Tibial nerve (tissue), 4 donors: ENCODE results near the gene LPIN2.

Experiments used
- EP300 ChIP-seq, 2 donors: sonication (generic); formaldehyde crosslinking; IDR thresholded peaks; one replicate each; pipeline ENCODE4 v1.6.1; 2017; ENCODE audit warnings: antibody characterized with exemption in 2 of 2, mild to moderate bottlenecking in 1 of 2
- POLR2A ChIP-seq, 2 donors: fragments of 450-650 bp; IDR thresholded peaks; one replicate each; pipeline ENCODE4 v1.6.1; 2017; ENCODE audit warnings: antibody characterized with exemption in 2 of 2, mild to moderate bottlenecking in 2 of 2, moderate library complexity in 2 of 2
- TF ChIP-seq, protein P1 (sequence below), 5 experiments: fragments of 200-600 bp in 3 of 5; fragments of 450-650 bp in 2 of 5; sonication (generic) in 3 of 5; IDR thresholded peaks; one replicate each; pipeline ENCODE4 v1.5.1; 2016 to 2019; ENCODE audit warnings: antibody characterized with exemption in 5 of 5, mild to moderate bottlenecking in 3 of 5, moderate library complexity in 2 of 5

DNA sequence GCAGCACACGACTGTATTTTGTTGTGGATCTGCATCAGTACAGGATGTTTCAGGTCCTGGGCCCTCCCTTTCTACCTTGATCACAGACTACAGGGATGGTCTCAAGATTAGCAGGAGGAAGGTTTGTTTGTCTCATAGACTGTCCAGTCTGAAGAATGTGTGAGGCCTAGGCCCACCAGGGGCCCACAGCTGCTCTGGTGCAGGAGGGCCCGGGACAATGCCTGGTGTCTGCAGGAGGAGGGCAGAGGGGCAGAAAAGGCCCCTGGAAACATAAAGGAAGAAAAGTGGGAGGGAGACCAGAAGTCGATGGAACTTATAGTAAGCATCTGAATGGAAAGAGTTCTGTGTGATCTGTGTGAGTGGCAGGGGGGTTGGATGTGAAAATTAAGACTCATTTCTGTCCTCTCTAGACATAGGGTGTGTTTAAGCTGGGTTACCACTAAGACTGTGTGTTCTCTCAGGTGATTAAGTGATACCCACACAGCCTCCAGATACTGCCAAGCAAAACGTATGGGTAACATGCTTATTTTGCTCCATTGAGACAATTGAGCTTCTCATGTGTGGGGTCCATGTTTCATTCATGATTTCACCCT is 33.4 kb upstream of the LPIN2 start:
- TF ChIP-seq, protein P1, sequence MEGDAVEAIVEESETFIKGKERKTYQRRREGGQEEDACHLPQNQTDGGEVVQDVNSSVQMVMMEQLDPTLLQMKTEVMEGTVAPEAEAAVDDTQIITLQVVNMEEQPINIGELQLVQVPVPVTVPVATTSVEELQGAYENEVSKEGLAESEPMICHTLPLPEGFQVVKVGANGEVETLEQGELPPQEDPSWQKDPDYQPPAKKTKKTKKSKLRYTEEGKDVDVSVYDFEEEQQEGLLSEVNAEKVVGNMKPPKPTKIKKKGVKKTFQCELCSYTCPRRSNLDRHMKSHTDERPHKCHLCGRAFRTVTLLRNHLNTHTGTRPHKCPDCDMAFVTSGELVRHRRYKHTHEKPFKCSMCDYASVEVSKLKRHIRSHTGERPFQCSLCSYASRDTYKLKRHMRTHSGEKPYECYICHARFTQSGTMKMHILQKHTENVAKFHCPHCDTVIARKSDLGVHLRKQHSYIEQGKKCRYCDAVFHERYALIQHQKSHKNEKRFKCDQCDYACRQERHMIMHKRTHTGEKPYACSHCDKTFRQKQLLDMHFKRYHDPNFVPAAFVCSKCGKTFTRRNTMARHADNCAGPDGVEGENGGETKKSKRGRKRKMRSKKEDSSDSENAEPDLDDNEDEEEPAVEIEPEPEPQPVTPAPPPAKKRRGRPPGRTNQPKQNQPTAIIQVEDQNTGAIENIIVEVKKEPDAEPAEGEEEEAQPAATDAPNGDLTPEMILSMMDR (IDR thresholded peaks at IDR 0.05), result no peak
- TF ChIP-seq POLR2A (IDR thresholded peaks at IDR 0.05), result no peak
- TF ChIP-seq EP300 (IDR thresholded peaks at IDR 0.05), result no peak
